Dermis microvascular lymphatic vessel endothelial cell (primary cell): ENCODE results near the gene GPR160. TPM values are rescaled to one million over a fixed set of nuclear protein-coding genes. Genes with fewer than 3 reads are reported as not detected.
A peak's percentile ranks its signal among the peaks of the same experiment; 100 is the strongest.
"Not testable (repeated sequence)": the region's sequence is repeated elsewhere in the genome, so short reads cannot be mapped to it uniquely, and the experiment has no call there.

Experiments used
- DNase-seq, 2 donors: peaks; one replicate each; pipeline versions ENCODE4 v3.0.0 to v3.0.0-alpha.2; 2010; ENCODE audit warnings: low read depth in 2 of 2
- total RNA-seq: library from RNA; depleted of rRNA; stranded (reverse); fragments of >200 nt; gene quantifications from 2 replicates; pipeline ENCODE4 v1.2.1, GENCODE V29; 2014

GPR160 gene
- total RNA-seq, 1 donor from 2014 or later, result 1.0 TPM

- no peak for DNase-seq
Measured at GRCh38 chr3:170111147-170111771, 73.5 kb downstream of the GPR160 start.

GRCh38 chr3:170114165-170114564 is 76.4 kb downstream of the GPR160 start:
- DNase-seq, result not testable (repeated sequence)

DNA sequence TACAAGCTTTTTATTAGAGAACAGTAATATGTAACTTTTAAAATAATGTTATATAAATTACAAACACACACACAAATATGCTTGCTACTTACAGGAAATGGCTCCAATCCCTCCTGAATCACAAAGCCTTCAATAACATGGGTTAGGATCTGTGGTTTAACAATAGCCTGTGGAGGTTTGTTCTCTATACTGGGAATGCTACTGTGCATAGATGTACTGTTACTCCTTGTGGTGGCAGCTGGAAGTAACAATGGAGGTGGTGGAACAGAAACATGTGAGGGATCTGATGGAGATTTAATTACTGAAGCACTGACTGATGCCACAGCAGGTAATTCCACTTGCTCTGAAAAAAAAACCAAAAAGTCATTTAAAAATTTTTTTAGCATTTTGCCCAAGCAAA is 79.3 kb downstream of the GPR160 start:
- DNase-seq, result peak in 1 of 2 donors; percentile 8

GRCh38 chr3:170128259-170128976 is 90.6 kb downstream of the GPR160 start:
- DNase-seq, result no peak

GRCh38 chr3:170128977-170129431 is 91.2 kb downstream of the GPR160 start:
- peak in 1 of 2 donors; percentile 3 for DNase-seq

DNA sequence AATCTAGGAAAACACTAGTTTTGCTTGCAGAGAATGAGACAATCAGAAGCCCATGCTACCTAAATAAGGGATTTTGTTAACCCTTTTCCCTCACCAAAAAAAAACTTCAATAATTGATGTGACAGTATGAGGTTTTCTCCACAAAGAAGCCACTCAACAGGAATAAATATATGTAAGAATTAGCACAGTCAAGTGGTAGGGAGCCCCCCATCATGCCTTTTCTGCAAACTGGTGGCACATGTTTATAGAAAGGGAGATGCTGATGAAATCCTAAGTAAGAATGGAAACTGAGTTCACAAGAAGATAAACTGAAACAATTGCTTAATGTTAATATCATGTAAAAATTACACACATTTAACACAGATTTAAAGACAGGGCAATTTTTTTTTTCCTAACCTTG is 92.7 kb downstream of the GPR160 start:
- no peak for DNase-seq

GRCh38 chr3:170132335-170132734 is 94.5 kb downstream of the GPR160 start:
- DNase-seq, result no peak

Other genes with a start within 250 kb of the GPR160 start
- gene LRRIQ4, start 225.1 kb upstream of the GPR160 start, total RNA-seq, result under 0.01 TPM in 1 of 2 replicates, not detected in the other
- gene LRRC34, start 225.1 kb upstream of the GPR160 start, total RNA-seq, result 0.76 and 3.1 TPM in 2 replicates
- not detected in 2 replicates for gene LRRC31, start 168.1 kb upstream of the GPR160 start, total RNA-seq
- gene SAMD7, start 126.4 kb upstream of the GPR160 start, total RNA-seq, result not detected in 2 replicates
- 20.8 and 27.9 TPM in 2 replicates for gene SEC62, start 71.2 kb upstream of the GPR160 start, total RNA-seq
- 9.6 and 16.8 TPM in 2 replicates for gene PHC3, start 143.7 kb downstream of the GPR160 start, total RNA-seq
- 22.9 and 23.4 TPM in 2 replicates for gene PRKCI, start 184.4 kb downstream of the GPR160 start, total RNA-seq